Muscle of back (tissue), 10 donors: Measurements from ENCODE around the gene PPIAL4G. TPM values are rescaled to one million over a fixed set of nuclear protein-coding genes. Genes with fewer than 3 reads are reported as not detected.

ENCODE experiments used
- polyA plus RNA-seq, 10 donors: library from polyadenylated mRNA; unstranded; fragments of 120-200 nt; gene quantifications; one replicate each; pipeline ENCODE4 v1.2.1, GENCODE V29; 2013; ENCODE audit not compliant: insufficient read length in 10 of 10

PPIAL4G gene
- polyA plus RNA-seq, 10 donors, result 0.07 to 0.08 (median 0.07) TPM; not detected in 6

Other genes with a start within 250 kb of the PPIAL4G start
- gene NBPF14, start 112.7 kb upstream of the PPIAL4G start, polyA plus RNA-seq, result 10 to 100 TPM; 12.6 to 20.4 (median 17.3) TPM